ENCODE results near the gene PDCD6IP. TPM values are rescaled to one million over a fixed set of nuclear protein-coding genes. Genes with fewer than 3 reads are reported as not detected.
A peak's percentile ranks its signal among the peaks of the same experiment; 100 is the strongest.

PDCD6IP gene
- total RNA-seq, 1 donor from 2014 or later, result 184 TPM

DNA sequence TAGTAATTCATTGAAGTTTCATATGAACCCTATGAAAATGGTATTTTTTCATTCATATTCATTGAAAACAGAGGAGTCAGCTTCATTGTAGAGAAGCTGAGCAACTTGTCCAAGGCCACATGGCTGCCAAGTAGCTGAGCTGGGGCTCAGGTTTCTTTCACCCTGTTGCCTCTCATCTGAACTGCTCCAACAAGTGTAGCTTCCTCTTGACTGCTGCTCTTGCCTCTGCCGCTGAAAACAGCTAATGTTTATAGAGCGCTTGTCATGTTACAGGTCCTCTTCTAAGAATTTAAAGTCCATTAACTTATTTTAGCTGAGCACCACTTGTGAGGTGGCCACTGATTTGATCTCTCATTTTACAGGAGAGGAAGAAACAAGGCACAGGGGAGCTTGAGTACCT is 81.1 kb downstream of the PDCD6IP start:
- peaks cover 6% of the 10 kb centered on the region for H3K4me1 ChIP-seq
- no peak overlapping the region for H3K27ac ChIP-seq
- TF ChIP-seq, protein P1, sequence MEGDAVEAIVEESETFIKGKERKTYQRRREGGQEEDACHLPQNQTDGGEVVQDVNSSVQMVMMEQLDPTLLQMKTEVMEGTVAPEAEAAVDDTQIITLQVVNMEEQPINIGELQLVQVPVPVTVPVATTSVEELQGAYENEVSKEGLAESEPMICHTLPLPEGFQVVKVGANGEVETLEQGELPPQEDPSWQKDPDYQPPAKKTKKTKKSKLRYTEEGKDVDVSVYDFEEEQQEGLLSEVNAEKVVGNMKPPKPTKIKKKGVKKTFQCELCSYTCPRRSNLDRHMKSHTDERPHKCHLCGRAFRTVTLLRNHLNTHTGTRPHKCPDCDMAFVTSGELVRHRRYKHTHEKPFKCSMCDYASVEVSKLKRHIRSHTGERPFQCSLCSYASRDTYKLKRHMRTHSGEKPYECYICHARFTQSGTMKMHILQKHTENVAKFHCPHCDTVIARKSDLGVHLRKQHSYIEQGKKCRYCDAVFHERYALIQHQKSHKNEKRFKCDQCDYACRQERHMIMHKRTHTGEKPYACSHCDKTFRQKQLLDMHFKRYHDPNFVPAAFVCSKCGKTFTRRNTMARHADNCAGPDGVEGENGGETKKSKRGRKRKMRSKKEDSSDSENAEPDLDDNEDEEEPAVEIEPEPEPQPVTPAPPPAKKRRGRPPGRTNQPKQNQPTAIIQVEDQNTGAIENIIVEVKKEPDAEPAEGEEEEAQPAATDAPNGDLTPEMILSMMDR (IDR thresholded peaks at IDR 0.05), result no peak
- TF ChIP-seq POLR2AphosphoS5 (IDR thresholded peaks at IDR 0.05; ENCODE audit: insufficient read depth in 1 of 2, low read depth in 1 of 2), result no peak
- TF ChIP-seq POLR2A (IDR thresholded peaks at IDR 0.05), result no peak
- no peaks in the 10 kb centered on the region for H3K36me3 ChIP-seq
- H3K9me3 ChIP-seq, result no peaks in the 10 kb centered on the region
- intact Hi-C loops (cut with DNase I), result no loop called here
- no peak overlapping the region for H3K4me3 ChIP-seq
- no peaks in the 10 kb centered on the region for H3K27me3 ChIP-seq
- no peak for DNase-seq (ENCODE audit: extremely low spot score in 2 of 2)

DNA sequence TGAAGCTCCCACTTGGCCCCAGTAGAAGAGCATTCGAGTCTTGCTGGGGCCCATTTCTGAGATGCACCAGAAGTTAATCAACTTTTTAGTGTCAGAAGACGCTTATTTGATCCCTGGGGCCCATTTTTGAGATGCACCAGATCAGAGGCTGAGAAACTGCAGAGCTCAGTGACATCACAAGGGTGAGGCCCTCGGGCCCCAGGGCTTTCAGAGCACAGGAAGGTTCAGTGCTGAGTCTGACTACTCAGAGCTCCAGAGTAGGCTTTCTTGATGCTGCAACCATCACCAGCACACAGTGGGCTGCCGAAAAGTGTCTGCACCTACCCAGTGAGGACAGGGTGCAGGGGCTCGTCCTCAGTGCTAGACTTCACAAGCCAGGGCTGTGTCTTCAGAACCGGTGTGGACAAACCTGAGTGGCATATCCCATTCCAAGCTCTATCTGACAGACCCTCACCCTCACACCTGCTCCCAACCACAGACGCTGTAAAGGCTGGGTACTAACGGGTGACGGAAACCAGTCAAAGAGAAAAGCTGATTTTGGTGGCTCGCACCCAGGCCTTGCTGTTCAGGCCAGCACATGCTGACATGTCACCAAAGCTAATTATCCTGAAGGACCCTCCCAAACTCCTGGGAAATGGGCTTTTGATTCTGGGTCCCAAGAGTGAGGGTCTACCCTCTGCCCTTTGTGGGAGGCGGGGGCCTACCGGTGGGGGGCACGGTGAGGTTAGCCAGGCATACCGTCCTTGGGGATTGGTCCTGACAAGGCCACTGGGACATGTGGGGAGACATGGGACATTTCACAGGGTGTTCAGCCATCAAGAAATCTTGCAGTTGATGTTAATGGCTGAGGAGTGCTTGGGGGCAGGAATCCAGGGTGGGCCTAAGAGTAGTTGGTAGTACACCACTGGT is 83.0 kb downstream of the PDCD6IP start:
- peaks cover 6% of the 10 kb centered on the region for H3K4me1 ChIP-seq
- H3K9me3 ChIP-seq, result no peaks in the 10 kb centered on the region
- intact Hi-C loops (cut with DNase I), result no loop called here
- no peak overlapping the region for H3K27ac ChIP-seq
- no peak for DNase-seq (ENCODE audit: extremely low spot score in 2 of 2)
- TF ChIP-seq POLR2AphosphoS5 (IDR thresholded peaks at IDR 0.05; ENCODE audit: insufficient read depth in 1 of 2, low read depth in 1 of 2) (no peak), POLR2A (IDR thresholded peaks at IDR 0.05) (no peak)
- TF ChIP-seq, protein P1 (IDR thresholded peaks at IDR 0.05), result no peak
- no peaks in the 10 kb centered on the region for H3K36me3 ChIP-seq
- no peaks in the 10 kb centered on the region for H3K27me3 ChIP-seq
- H3K4me3 ChIP-seq, result no peak overlapping the region

DNA sequence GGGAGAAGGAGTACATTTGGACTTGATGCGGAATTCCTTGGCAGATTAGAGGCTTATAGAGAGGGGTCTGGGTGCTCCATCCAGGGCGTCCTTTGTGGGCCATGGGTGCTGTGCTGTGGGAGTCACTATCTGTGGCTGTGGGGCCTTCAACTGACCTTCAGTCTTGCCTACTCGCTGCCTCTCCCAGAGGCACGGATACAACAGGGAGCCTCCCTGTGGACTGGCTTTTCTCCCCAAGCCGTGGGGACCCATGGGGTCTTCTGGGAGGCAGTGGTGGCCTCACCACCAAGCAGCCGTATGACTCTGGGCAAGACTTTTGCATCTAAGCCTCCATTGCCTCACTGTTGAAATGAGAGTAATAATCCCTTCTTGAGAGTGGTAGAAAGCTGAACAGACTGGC is 83.9 kb downstream of the PDCD6IP start:
- TF ChIP-seq POLR2AphosphoS5 (IDR thresholded peaks at IDR 0.05; ENCODE audit: insufficient read depth in 1 of 2, low read depth in 1 of 2), result no peak
- no peak for TF ChIP-seq POLR2A (IDR thresholded peaks at IDR 0.05)
- TF ChIP-seq, protein P1 (IDR thresholded peaks at IDR 0.05), result no peak
- intact Hi-C loops (cut with DNase I), result no loop called here
- Histone ChIP-seq H3K4me1 (peaks cover 6% of the 10 kb centered on the region), H3K9me3 (no peaks in the 10 kb centered on the region), H3K27ac (no peak overlapping the region), H3K36me3 (no peaks in the 10 kb centered on the region), H3K27me3 (no peaks in the 10 kb centered on the region), H3K4me3 (no peak overlapping the region)
- DNase-seq (ENCODE audit: extremely low spot score in 2 of 2), result no peak

DNA sequence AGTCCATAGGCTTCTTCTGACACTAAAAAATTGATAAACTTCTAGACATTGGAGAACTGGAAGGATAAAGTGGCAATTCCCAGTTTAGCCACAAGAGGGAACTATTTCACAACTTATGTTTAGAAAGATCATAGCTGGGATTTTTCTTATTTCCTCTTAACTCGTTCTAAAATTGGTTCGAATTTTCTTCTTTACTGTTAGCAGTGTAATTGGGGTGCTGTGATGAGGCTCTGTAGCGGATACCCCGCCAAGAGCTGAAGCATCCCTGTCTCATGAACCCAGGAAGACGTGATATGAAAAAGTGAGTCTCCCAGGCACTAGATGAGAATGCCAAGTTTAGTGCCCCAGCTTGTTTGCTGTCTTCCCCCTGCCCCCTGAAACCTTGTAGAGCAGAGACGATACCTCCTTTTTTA is 85.1 kb downstream of the PDCD6IP start:
- peak overlapping the region in 1 of 2 donors; percentile 14 for H3K4me3 ChIP-seq
- no peak for DNase-seq (ENCODE audit: extremely low spot score in 2 of 2)
- H3K27me3 ChIP-seq, result no peaks in the 10 kb centered on the region
- peaks cover 6% of the 10 kb centered on the region for H3K4me1 ChIP-seq
- intact Hi-C loops (cut with DNase I), result no loop called here
- TF ChIP-seq POLR2A (IDR thresholded peaks at IDR 0.05) (no peak), POLR2AphosphoS5 (IDR thresholded peaks at IDR 0.05; ENCODE audit: insufficient read depth in 1 of 2, low read depth in 1 of 2) (no peak)
- TF ChIP-seq, protein P1 (IDR thresholded peaks at IDR 0.05), result peak; percentile 21 to 71 (median 61)
- no peak overlapping the region for H3K27ac ChIP-seq
- no peaks in the 10 kb centered on the region for H3K36me3 ChIP-seq
- no peaks in the 10 kb centered on the region for H3K9me3 ChIP-seq
